NT2/D1 (cell line): ENCODE data around the gene XYLT1.

Experiments
- SUZ12 ChIP-seq: IDR thresholded peaks from 2 replicates; pipeline ENCODE4 v1.6.1; 2011; ENCODE audit not compliant: insufficient read length, insufficient read depth; ENCODE audit errors: extremely low read depth
- YY1 ChIP-seq: IDR thresholded peaks from 2 replicates; pipeline ENCODE4 v1.6.1; 2011; ENCODE audit not compliant: insufficient read length, insufficient read depth

DNA sequence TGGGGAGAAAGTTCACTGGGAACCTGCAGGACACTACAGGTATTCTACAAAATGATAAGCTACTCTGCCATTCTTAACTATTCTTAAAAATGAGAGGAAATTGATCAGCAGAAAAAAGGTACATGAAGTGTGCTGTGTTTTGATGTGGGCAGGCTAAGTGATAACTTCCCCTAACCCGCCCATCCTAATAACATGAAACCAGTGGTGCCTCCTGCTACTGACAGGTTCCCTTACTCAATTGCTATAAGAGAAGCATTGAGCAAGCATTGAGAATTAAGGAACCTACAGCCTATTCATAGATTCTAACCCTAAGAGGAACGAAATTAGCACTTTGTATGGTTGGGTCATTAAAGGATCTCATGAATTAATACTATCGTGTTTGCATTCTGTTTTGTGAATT is 18.9 kb downstream of the XYLT1 start:
- no peak for TF ChIP-seq YY1
- no peak for TF ChIP-seq SUZ12
